ENCODE data around the gene LRP6.
"Not testable (repeated sequence)": the region's sequence is repeated elsewhere in the genome, so short reads cannot be mapped to it uniquely, and the experiment has no call there.

Gene LRP6

GRCh38 chr12:12266873-12267741 is at the start of gene LRP6:
LRP6 (minus strand) TSS chr12:12267044; CDS start chr12:12266735, 309 bp downstream.
- peak; percentile 76 for DNase-seq (ENCODE audit: low read depth)

- DNase-seq (ENCODE audit: low read depth): no peak
These were observed 49.0 kb upstream of the LRP6 start for GRCh38 chr12:12315838-12316237.

- not testable (repeated sequence) for DNase-seq (ENCODE audit: low read depth)
These were observed 43.9 kb upstream of the LRP6 start for GRCh38 chr12:12310695-12311094.

GRCh38 chr12:12305568-12306300 is 38.9 kb upstream of the LRP6 start:
- no peak for DNase-seq (ENCODE audit: low read depth)

GRCh38 chr12:12302976-12303375 is 36.1 kb upstream of the LRP6 start:
- DNase-seq (ENCODE audit: low read depth): no peak

GRCh38 chr12:12301122-12301521 is 34.3 kb upstream of the LRP6 start:
- no peak for DNase-seq (ENCODE audit: low read depth)

GRCh38 chr12:12297201-12297830 is 30.5 kb upstream of the LRP6 start:
- no peak for DNase-seq (ENCODE audit: low read depth)

GRCh38 chr12:12294215-12295005 is 27.6 kb upstream of the LRP6 start:
- no peak for DNase-seq (ENCODE audit: low read depth)

GRCh38 chr12:12290206-12290605 is 23.4 kb upstream of the LRP6 start:
- no peak for DNase-seq (ENCODE audit: low read depth)

- no peak for DNase-seq (ENCODE audit: low read depth)
These were observed 19.6 kb upstream of the LRP6 start for GRCh38 chr12:12286441-12286840.

- DNase-seq (ENCODE audit: low read depth): no peak
These were observed 16.0 kb upstream of the LRP6 start for GRCh38 chr12:12282761-12283425.

GRCh38 chr12:12282202-12282601 is 15.4 kb upstream of the LRP6 start:
- DNase-seq (ENCODE audit: low read depth): no peak

GRCh38 chr12:12281134-12281533 is 14.3 kb upstream of the LRP6 start:
- DNase-seq (ENCODE audit: low read depth): no peak

- DNase-seq (ENCODE audit: low read depth): no peak
These were observed 12.1 kb upstream of the LRP6 start for GRCh38 chr12:12278899-12279298.

GRCh38 chr12:12275874-12276273 is 9.0 kb upstream of the LRP6 start:
- DNase-seq (ENCODE audit: low read depth): no peak

GRCh38 chr12:12273291-12273957 is 6.6 kb upstream of the LRP6 start:
- DNase-seq (ENCODE audit: low read depth): no peak

GRCh38 chr12:12272869-12273268 is 6.0 kb upstream of the LRP6 start:
- DNase-seq (ENCODE audit: low read depth): no peak

- no peak for DNase-seq (ENCODE audit: low read depth)
These were observed 3.4 kb upstream of the LRP6 start for GRCh38 chr12:12270226-12270625.

- no peak for DNase-seq (ENCODE audit: low read depth)
These were observed 927 bp upstream of the LRP6 start for GRCh38 chr12:12267742-12268200.

GRCh38 chr12:12266389-12266872 is 413 bp downstream of the LRP6 start:
- DNase-seq (ENCODE audit: low read depth): no peak

All from stimulated activated CD4-positive, alpha-beta T cell treated with anti-CD3 and anti-CD28 coated beads, Interleukin-2, amount 100 ng/mL, for 4 hours (primary cell).